ENCODE results near the gene HIF1AN.

DNA sequence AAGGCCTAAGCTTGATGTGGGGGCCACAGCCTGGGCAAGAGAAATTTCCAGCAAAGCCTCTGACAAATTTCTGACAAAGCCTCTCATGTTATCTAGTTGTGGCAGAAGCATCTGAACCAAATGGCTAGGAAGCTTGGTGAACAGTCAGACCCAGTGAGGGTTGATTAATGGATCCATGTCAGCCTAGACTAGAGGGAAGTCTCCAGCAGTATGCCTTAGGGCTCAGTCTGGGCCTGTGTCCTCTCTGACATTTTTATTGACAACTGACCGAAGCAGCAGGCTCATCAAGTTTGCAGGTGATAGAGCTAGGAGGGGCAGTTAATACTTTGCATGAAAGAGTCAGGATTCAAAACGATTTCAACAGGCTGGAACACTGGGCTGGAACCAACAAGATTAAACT is 25.3 kb downstream of the HIF1AN start:
- TF ChIP-seq, protein P1, sequence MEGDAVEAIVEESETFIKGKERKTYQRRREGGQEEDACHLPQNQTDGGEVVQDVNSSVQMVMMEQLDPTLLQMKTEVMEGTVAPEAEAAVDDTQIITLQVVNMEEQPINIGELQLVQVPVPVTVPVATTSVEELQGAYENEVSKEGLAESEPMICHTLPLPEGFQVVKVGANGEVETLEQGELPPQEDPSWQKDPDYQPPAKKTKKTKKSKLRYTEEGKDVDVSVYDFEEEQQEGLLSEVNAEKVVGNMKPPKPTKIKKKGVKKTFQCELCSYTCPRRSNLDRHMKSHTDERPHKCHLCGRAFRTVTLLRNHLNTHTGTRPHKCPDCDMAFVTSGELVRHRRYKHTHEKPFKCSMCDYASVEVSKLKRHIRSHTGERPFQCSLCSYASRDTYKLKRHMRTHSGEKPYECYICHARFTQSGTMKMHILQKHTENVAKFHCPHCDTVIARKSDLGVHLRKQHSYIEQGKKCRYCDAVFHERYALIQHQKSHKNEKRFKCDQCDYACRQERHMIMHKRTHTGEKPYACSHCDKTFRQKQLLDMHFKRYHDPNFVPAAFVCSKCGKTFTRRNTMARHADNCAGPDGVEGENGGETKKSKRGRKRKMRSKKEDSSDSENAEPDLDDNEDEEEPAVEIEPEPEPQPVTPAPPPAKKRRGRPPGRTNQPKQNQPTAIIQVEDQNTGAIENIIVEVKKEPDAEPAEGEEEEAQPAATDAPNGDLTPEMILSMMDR (conservative IDR thresholded peaks at IDR 0.05 in 1 of 2, IDR thresholded peaks at IDR 0.05 in 1 of 2; ENCODE audit: extremely low read depth in 1 of 2, insufficient read depth in 1 of 2, low read depth in 1 of 2, low read length in 2 of 2): no peak
- TF ChIP-seq EZH2 (IDR thresholded peaks at IDR 0.05; ENCODE audit: borderline replicate concordance, low read length): no peak
